BE2C (cell line): ENCODE measurements around the gene ROBO1.

Source experiments
- DNase-seq: peaks from one replicate; pipeline ENCODE4 v3.0.0-alpha.2; 2020
- H3K27me3 ChIP-seq: fragments of 250-450 bp; sonication (Bioruptor Pico); 2 replicates; pipeline ENCODE4 v1.5.1; 2020; ENCODE audit warnings: mild to moderate bottlenecking
- H3K36me3 ChIP-seq: fragments of 250-450 bp; sonication (Bioruptor Pico); 2 replicates; pipeline ENCODE4 v1.5.1; 2020; ENCODE audit warnings: mild to moderate bottlenecking
- H3K4me1 ChIP-seq: fragments of 250-450 bp; sonication (Bioruptor Pico); 2 replicates; pipeline ENCODE4 v1.5.1; 2020
- H3K4me3 ChIP-seq: 2 replicates; pipeline ENCODE4 v1.5.1; 2011; ENCODE audit warnings: low read depth, low read length
- H3K9me3 ChIP-seq: fragments of 250-450 bp; sonication (Bioruptor Pico); 2 replicates; pipeline ENCODE4 v1.5.1; 2020
- TF ChIP-seq, protein P1 (sequence below): IDR thresholded peaks from 2 replicates; pipeline ENCODE4 v1.5.1; 2012; ENCODE audit warnings: mild to moderate bottlenecking, low read depth, low read length

Gene ROBO1

DNA sequence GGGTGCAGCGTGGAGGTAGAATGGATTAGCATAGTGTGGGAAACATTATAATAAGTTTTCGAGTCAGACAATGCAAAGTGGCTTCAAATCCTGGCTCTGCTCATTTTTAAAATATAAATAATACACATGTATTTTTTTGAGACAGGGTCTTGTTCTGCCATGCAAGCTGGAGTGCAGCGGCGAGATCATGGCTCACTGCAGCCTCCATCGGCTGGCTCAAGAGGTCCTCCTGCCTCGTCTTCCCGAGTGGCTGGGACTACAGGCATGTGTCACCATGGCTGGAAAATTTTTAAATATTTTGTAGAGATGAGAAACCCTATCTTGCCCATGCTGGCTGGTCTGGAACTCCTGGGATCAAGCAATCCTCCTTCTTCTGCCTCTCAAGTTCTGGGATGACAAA lies 194.9 kb downstream of the ROBO1 start:
- TF ChIP-seq, protein P1, sequence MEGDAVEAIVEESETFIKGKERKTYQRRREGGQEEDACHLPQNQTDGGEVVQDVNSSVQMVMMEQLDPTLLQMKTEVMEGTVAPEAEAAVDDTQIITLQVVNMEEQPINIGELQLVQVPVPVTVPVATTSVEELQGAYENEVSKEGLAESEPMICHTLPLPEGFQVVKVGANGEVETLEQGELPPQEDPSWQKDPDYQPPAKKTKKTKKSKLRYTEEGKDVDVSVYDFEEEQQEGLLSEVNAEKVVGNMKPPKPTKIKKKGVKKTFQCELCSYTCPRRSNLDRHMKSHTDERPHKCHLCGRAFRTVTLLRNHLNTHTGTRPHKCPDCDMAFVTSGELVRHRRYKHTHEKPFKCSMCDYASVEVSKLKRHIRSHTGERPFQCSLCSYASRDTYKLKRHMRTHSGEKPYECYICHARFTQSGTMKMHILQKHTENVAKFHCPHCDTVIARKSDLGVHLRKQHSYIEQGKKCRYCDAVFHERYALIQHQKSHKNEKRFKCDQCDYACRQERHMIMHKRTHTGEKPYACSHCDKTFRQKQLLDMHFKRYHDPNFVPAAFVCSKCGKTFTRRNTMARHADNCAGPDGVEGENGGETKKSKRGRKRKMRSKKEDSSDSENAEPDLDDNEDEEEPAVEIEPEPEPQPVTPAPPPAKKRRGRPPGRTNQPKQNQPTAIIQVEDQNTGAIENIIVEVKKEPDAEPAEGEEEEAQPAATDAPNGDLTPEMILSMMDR: no peak
- Histone ChIP-seq H3K27me3 (no peaks in the 10 kb centered on the region), H3K36me3 (no peaks in the 10 kb centered on the region), H3K9me3 (no peaks in the 10 kb centered on the region), H3K4me1 (no peaks in the 10 kb centered on the region), H3K4me3 (no peak overlapping the region)
- DNase-seq: no peak

DNA sequence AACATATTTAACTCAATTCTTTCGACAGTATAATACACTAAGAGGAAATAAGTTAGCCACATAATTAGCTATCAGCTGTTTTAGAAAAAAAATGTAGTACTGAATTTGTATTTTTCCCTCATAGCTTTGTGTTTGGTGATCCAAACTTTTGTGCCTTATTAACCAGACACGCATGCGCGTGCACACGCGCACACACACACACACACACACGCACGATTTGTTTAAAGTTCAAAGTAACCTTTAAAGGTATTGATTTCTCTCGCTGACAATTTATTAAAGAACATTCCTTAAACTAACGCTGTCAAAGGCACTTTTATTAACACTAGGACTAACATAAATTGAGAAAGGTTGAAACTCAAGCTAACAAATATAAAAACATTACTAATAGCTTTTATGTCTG lies 198.9 kb downstream of the ROBO1 start:
- Histone ChIP-seq H3K27me3 (no peaks in the 10 kb centered on the region), H3K4me1 (no peaks in the 10 kb centered on the region), H3K4me3 (no peak overlapping the region), H3K9me3 (no peaks in the 10 kb centered on the region), H3K36me3 (no peaks in the 10 kb centered on the region)
- TF ChIP-seq, protein P1: no peak
- DNase-seq: no peak

DNA sequence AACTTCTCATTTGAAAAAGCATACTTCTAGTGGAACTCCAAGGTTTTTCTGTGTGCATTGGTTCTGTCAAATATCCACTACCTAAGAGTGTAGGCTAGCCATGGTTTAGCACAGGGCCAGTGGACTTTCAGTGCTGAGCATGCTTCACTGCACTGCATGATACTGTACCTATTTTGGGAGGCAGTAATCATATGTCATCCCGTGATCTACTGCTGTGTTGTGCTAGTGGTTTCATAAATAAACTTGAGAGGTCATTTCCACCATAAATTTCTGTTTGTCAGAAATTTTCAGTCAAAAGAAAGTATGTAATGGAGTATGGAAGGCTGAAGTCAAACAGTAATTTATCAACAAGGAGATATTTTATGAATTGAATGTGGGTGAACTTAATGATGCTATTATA lies 203.6 kb downstream of the ROBO1 start:
- no peak for DNase-seq

DNA sequence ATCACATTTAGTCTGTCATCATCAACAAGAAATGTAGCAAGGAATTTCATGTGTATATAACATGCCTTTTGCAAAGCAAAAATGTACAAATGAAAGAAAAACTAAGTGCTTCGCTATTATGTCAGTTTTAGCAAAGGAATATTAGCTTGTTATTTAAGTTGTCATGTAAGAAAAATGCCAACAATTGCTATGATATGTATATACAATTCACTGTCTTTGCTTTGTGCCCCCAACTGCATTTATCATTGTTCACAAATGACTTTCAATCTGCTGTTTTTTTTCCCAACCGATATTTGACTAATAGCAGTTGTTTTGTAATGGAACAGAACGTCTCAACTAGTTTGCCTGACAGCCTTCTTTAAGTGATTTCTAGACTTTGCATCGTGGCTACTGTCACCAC lies 207.1 kb downstream of the ROBO1 start:
- H3K4me1 ChIP-seq: no peaks in the 10 kb centered on the region
- H3K27me3 ChIP-seq: no peaks in the 10 kb centered on the region
- TF ChIP-seq, protein P1: no peak
- H3K36me3 ChIP-seq: no peaks in the 10 kb centered on the region
- H3K4me3 ChIP-seq: no peak overlapping the region
- DNase-seq: no peak
- H3K9me3 ChIP-seq: no peaks in the 10 kb centered on the region

More for the DNA sequence above, 203.6 kb downstream of the ROBO1 start:
- TF ChIP-seq, protein P1: no peak
- no peaks in the 10 kb centered on the region for H3K36me3 ChIP-seq
- H3K9me3 ChIP-seq: no peaks in the 10 kb centered on the region
- no peaks in the 10 kb centered on the region for H3K27me3 ChIP-seq
- H3K4me1 ChIP-seq: no peaks in the 10 kb centered on the region
- no peak overlapping the region for H3K4me3 ChIP-seq

DNA sequence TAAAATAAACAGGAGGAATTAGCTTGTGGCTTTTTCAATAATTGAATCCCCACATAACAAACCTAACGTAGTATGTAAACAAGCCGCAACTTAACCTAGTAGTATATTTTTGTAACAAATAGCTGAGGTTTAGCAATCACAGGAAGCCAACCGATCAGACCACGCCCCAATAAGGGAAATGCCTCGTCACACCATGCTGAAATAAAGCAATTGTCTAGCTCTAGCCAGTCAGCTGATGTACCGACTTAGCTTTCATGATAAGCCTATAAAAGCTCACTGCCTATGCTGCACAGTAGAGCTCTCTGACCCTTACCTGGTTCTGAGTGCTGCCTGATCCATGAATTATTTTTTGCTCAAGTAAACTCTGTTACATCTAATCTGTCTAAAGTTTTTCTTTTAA lies 208.9 kb downstream of the ROBO1 start:
- Histone ChIP-seq H3K9me3 (no peaks in the 10 kb centered on the region), H3K4me1 (no peaks in the 10 kb centered on the region), H3K36me3 (no peaks in the 10 kb centered on the region), H3K27me3 (no peaks in the 10 kb centered on the region), H3K4me3 (no peak overlapping the region)
- TF ChIP-seq, protein P1: no peak
- no peak for DNase-seq

DNA sequence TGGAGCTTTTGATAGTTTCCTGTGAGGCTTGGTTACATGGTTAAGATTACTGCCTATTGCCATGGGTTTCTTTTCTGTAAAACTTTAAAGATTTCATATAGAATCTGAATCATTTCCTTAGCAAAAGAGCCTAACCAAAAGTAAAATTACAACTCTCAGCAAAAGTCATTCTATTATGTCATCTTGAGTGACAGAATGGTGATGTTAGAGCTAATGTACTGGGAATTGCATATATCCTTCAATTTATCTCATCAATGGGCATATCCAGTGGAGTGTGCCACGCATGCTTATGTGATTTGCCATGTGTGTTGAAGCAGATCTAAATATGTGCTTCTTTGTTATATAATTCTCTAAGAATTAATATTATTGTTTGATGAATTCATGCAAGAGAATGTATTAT lies 212.1 kb downstream of the ROBO1 start:
- TF ChIP-seq, protein P1: no peak
- DNase-seq: no peak
- Histone ChIP-seq H3K4me1 (no peaks in the 10 kb centered on the region), H3K9me3 (no peaks in the 10 kb centered on the region), H3K4me3 (no peak overlapping the region), H3K27me3 (no peaks in the 10 kb centered on the region), H3K36me3 (no peaks in the 10 kb centered on the region)
